ENCODE data around the gene KDM6A.

GRCh38 chrX:44898411-44899221 lies 25.6 kb downstream of the KDM6A start:
- TF ChIP-seq, protein P1, sequence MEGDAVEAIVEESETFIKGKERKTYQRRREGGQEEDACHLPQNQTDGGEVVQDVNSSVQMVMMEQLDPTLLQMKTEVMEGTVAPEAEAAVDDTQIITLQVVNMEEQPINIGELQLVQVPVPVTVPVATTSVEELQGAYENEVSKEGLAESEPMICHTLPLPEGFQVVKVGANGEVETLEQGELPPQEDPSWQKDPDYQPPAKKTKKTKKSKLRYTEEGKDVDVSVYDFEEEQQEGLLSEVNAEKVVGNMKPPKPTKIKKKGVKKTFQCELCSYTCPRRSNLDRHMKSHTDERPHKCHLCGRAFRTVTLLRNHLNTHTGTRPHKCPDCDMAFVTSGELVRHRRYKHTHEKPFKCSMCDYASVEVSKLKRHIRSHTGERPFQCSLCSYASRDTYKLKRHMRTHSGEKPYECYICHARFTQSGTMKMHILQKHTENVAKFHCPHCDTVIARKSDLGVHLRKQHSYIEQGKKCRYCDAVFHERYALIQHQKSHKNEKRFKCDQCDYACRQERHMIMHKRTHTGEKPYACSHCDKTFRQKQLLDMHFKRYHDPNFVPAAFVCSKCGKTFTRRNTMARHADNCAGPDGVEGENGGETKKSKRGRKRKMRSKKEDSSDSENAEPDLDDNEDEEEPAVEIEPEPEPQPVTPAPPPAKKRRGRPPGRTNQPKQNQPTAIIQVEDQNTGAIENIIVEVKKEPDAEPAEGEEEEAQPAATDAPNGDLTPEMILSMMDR (IDR thresholded peaks at IDR 0.05; ENCODE audit: low read length): no peak
- TF ChIP-seq EZH2 (IDR thresholded peaks at IDR 0.05; ENCODE audit: borderline replicate concordance, low read length): no peak
